ENCODE measurements around the gene SCMH1. TPM values are rescaled to one million over a fixed set of nuclear protein-coding genes. Genes with fewer than 3 reads are reported as not detected.

The SCMH1 gene
- total RNA-seq, 1 donor from 2014 or later: 42.4 TPM

- DNase-seq (ENCODE audit: low spot score): peak; percentile 97
These were observed 238.4 kb downstream of the SCMH1 start for GRCh38 chr1:41003640-41004220.

- DNase-seq (ENCODE audit: low spot score): no peak
These were observed 238.9 kb downstream of the SCMH1 start for GRCh38 chr1:41003127-41003639.

DNA sequence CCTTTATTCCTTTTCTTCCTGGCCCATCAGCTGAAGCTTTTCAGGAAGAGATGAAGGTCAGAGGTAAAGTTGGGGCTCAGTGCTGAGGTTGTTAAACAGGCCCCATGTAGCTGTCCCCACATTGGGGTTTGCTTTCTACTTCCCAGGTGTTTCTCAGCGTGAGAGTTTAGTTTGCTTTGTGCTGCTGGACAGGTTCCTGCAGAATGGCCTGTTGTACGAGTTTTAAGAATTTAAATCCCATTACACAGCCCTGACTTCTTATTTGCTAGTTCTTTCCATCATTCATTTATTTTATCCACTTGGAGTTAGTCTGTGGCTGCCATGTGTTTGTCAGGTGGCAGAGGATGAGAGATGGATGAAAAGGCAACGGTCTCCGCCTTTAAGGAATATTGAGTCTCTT lies 243.4 kb downstream of the SCMH1 start:
- DNase-seq (ENCODE audit: low spot score): no peak

DNA sequence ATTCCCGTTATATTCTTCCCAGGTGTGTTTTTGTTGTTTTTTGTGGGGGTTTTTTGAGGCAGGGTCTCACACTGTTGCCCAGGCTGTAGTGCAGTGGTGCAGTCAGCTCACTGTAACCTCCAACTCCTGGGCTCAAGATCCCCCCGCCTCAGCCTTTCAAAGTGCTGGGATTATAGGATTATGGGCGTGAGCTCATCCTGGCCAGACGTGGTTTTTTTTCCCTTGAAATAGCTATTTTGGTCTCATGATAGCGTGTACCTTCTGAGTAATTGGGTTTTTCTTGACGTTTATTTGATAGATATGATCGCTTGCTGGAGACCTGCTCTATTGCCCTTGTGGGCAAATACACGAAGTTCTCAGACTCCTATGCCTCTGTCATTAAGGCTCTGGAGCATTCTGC lies 245.0 kb downstream of the SCMH1 start:
- DNase-seq (ENCODE audit: low spot score): no peak

- no peak for DNase-seq (ENCODE audit: low spot score)
These were observed 253.0 kb downstream of the SCMH1 start for GRCh38 chr1:40989066-40989465.

- DNase-seq (ENCODE audit: low spot score): no peak
These were observed 253.8 kb downstream of the SCMH1 start for GRCh38 chr1:40988280-40988679.

DNA sequence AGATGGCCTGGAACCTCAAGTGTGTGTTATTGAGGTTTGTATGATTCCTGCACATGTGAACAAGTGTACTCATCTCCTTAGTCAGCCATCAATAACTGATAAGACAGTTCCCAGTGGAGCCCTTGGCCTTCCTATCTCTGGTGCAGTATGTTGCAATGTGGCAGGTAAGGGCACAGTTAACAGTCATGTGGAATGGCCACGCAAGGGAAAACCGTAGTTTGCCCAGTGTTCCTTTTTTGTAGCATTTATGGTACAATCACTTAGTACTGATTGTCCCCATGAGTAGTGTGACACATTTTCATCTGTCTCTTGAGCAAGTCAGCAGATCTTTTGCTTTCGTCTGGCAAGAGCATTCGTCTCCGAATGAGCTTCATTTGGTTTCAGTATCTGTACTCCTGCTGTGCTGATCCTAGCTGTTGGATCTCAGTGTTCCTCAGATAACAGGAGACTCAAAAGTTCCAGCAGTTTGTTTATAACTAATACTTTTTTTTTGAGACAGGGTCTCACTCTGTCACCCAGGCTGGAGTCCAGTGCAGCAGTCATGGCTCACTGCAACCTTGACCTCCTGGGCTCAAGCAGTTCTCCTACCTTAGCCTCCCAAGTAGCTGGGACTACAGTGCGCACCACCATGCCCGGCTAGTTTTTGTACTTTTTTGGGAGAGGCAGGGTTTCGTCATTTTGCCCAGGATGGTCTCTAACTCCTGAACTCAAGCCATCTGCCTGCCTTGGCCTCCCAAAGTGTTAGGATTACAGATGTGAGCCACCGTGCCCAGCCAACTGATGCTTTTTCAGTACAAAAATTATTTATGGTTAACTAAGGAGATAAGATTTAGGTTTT lies 254.4 kb downstream of the SCMH1 start:
- DNase-seq (ENCODE audit: low spot score): no peak

DNA sequence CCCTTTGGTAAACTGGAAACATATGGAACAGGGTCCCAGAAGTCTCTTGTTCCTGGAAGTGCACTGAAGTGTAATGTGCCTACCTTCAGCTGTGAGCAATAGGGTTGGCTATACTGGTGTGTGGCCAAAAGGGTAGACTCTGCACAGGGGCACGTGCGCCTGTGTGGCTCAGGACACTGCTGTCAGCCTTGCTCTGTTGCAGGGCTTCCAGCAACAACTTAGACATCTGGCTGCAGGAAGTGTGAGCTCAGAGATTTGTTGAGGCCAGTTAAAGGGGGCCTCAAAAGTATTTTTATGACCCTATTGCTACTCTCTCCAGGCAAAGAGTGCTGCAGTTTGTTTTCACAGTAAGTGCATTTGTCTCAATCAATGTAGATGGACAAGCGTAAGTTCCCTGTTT lies 255.2 kb downstream of the SCMH1 start:
- DNase-seq (ENCODE audit: low spot score): no peak

DNA sequence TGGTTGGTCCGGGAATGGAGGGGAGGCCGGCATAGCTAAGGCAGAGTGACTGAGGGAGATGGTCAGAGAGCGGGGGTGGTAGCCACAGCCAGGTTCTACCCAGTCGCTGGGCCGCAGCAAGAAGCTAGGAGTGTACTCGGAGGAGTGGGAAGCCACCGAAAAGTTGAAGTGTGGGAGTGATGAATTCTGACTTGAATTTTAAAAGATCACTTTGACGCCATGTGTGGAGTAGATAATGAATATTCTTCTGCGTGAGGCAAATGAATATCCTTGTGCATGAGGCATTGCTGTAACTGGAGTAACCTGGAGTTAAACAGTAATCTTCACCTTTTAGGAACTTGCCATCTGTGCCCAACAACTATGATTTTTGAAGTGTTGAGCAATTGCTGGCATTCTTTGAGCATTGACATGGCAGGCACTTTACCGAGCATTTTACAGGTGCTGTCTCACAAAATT lies 255.8 kb downstream of the SCMH1 start:
- DNase-seq (ENCODE audit: low spot score): no peak

GRCh38 chr1:40985875-40986274 lies 256.2 kb downstream of the SCMH1 start:
- no peak for DNase-seq (ENCODE audit: low spot score)

DNA sequence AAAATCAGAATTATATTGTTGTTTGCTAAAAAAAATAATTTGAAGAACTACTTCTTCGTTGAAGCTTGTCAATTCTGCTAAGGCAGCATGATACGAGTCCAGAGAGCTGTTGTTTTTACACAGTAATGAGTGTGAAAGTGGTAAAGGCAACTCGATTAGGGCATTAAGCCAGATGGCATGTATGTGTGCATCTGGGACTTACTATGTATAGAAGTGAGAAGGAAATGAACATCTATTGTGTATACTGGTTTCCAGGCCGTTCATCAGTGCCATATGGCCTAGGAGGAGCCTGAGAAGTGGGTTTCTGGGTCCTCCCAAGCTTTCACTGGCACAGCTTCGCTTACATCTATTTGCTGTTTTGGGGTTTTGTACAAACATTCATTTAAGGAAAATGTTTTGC lies 256.9 kb downstream of the SCMH1 start:
- no peak for DNase-seq (ENCODE audit: low spot score)

DNA sequence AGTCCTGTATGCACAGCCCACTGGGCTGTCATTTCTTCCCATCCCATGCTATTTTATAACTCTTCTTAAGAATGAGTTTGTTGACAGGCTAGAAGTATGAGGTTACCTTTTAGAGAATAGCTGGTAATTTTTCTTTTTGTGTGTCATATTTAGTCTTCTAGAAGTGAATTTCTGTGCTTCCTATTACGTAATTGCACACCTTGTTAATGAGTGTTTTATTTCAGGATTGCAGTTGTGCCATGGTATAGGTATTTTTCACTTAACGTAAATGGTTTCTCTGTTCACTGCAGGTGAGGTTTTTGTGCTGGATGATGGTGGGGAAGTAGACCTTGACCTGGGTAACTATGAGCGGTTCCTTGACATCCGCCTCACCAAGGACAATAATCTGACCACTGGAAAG lies 257.6 kb downstream of the SCMH1 start:
- no peak for DNase-seq (ENCODE audit: low spot score)

DNA sequence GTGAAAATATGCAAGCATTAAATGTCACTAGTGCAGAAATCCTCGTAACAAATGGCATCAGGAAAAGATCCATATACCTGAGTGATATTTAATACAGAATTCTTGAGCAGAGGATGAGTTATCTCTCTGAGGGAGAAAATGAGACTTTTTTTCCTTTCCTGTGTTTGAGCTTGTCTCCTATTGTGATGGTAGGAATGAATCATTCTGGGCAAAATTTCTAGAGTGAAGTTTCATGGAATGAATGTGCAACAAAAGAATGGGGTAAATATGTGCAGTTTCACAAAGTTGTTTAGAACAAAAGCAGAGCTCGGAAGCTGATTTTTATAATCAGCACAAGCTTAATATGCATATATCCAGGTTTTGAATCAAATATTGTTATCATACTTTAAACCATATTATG lies 258.0 kb downstream of the SCMH1 start:
- DNase-seq (ENCODE audit: low spot score): no peak

DNA sequence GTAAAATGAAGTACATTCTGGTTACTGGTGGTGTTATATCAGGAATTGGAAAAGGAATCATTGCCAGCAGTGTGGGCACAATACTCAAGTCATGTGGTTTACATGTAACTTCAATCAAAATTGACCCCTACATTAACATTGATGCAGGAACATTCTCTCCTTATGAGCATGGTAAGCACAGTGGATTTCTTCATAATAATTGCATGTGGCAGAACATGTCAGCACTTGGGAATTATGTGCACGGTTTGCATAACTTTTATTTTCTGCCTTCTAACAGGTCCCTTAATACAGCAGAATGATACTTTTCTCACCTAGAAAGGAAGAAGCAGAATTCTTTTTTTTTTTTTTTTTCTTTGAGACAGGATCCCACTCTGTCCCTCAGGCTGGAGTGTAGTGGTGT lies 258.8 kb downstream of the SCMH1 start:
- no peak for DNase-seq (ENCODE audit: low spot score)

GRCh38 chr1:40982721-40983120 lies 259.4 kb downstream of the SCMH1 start:
- no peak for DNase-seq (ENCODE audit: low spot score)

DNA sequence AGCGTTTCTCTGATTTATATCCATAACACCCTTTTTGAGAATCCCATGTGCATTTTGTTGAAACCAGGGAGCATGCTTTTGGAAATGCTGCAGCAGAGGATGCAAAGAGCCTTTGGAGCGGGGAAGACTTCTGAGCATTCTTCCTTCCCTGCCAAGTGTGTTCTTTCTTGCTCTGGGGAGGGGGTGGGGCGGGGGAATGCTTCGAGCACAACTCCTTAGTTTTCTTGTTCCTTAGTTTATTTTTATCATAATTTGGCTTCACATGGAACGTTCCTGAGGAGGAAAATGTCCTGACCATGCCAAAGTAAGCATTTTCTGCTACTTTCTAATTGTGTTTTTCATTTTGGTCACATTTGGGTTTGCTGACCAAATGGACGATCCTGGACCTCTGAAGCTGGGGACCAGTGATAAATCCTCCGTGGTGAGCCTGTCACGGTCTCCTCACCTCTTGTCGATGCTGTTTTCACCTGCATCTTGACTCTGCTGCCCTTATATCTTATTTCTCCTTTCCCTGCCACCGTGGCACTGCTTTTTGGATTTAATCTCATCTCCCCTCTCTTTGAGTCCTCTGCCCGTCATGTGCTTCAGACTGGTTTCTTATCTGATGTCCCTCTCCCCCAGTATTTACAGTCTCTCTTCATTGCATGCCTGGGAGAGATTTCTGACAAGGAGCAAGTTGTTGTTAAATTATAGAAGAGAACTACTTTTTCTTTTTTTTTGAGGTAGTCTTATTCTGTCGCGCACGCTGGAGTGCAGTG lies 260.2 kb downstream of the SCMH1 start:
- no peak for DNase-seq (ENCODE audit: low spot score)

- no peak for DNase-seq (ENCODE audit: low spot score)
These were observed 261.5 kb downstream of the SCMH1 start for GRCh38 chr1:40980453-40981121.

GRCh38 chr1:40980068-40980452 lies 262.0 kb downstream of the SCMH1 start:
- no peak for DNase-seq (ENCODE audit: low spot score)

GRCh38 chr1:40979241-40980067 lies 262.7 kb downstream of the SCMH1 start, which contains the start of gene CTPS1:
Gene CTPS1 (plus strand): TSS chr1:40979696. CDS start chr1:40983291, 3,595 bp downstream.
- DNase-seq (ENCODE audit: low spot score): peak; percentile 95

DNA sequence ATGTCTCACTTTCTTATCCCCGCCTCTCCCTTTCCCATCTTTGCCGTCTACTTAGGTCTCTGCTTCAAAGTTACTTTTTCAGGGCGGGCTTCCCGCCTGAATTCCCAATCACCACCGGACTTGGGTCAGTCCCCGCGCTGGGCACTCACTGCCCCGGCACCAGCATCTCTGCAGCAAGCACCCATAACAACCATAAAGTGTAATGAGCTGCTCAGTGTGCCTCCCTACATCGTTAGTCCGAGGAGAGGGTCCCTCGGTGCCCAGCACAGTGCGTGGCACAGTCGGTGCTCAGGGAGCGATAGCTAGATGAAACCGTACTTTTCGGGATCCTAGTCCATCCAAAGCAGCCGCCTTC lies 263.2 kb downstream of the SCMH1 start:
- DNase-seq (ENCODE audit: low spot score): no peak

DNA sequence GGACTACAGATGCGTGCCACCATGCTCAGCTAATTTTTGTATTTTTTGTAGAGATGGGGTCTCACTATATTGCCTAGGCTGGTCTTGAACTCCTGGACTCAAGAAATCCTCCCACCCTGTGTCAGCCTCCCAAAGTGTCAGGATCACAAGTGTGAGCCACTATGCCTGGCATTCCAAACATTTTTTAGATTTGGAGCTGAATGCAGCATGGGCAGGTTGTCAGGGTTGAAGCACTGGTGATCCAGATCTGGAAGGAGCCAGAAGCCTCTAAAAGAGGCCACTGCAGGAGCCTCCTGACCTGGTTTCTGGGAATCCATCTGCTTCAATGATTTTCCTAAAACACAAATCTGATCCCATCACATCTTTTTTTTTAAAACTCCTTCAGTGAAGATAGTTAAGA lies 264.4 kb downstream of the SCMH1 start:
- no peak for DNase-seq (ENCODE audit: low spot score)

All from mucosa of gallbladder (tissue), 1 donor.